Measurements from ENCODE around the gene MTA3. TPM values are rescaled to one million over a fixed set of nuclear protein-coding genes. Genes with fewer than 3 reads are reported as not detected.
"Not testable (repeated sequence)": the region's sequence is repeated elsewhere in the genome, so short reads cannot be mapped to it uniquely, and the experiment has no call there.

Gene MTA3
- total RNA-seq = 10 to 100 TPM; 20.9 to 21.8 TPM
- long read RNA-seq, transcript MTA3-204 (14 exons, 2,041 nt) = minor isoform, 10 of 37 reads
- long read RNA-seq, transcript MTA3-205 (14 exons, 2,202 nt) = major isoform, 23 of 37 reads
- long read RNA-seq, partial matches to known transcripts = 1 of 37 reads
- long read RNA-seq, other reads (novel, unspliced or antisense) = 3 of 37 reads

DNA sequence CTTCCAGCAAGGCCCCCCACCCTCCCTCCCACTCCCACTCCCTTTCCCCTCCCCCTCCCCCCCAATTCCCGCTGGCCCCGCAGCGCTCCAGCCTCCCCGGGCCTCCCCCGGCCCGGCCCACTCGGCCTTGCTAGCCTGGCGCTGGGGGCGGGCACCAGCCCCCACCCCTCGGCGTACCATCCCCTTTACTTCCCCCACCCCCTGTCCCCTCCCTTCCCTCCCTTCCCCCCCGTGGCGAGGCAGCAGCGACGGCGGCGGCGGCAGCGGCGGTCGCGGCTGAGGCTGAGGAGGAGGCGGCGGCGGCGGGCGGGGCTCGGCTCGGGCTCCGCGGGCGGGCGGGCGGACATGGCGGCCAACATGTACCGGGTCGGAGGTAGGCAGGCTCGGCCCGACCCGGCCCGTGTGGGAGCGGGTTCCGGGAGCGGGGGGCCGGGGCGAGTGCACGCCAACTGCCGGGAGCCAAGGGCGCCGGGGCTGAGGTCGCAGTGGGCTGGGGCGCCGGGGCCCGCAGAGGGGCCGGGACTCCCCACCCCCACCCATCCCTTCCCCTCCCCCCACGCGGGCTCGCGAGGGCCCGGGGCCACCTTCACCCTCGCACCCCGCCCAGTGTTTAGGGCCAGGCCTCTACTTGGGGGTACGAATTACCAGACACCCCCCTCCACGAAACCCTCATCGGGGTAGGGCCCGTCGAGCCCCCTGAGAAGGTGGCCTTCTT, at the start of gene MTA3:
Gene MTA3, plus strand, starts transcription at position 232 of the 715 bp plus-strand sequence. Its CDS starts 114 bp downstream, at position 346.
- intact Hi-C loops (cut with DNase I) = no loop called here
- peak; percentile 75 for DNase-seq
- ATAC-seq = peak; percentile 91 to 92

DNA sequence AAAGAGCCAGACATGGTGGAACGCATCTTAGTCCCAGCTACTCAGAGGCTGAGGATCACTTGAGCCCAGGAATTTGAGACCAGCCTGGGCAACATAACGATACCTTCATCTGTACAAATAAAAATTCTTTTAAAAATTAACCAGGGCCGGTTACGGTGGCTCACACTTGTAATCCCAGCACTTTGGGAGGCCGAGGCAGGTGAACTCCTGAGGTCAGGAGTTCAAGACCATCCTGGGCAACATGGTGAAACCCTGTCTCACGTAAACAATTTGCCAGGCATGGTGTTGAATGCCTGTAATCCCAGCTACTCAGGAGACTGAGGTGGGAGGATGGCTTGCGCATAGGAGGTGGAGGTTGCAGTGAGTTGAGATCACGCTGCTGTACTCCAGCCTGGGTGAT, 48.8 kb upstream of the MTA3 start:
- ATAC-seq (no peak), DNase-seq (no peak)
- intact Hi-C loops (cut with DNase I) = no loop called here

DNA sequence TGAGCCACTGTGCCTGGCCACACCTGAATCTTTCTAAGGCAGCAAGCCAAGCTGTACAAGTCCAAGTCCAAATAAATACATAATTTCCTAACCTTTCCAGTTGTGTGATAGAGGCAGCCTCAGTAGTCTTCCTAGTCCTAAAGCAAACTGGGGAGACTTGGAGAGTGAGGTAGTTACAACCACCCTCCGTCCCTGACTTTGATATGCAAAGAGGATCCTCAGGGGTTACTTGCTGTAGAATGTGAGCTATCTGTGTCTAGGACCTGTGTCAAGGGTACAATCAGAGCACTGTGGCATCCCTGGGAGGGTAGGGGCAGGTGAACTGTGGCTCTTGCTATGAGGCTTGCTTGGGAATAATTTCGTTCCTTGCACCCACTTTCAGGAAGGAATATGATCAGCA, 46.4 kb upstream of the MTA3 start:
- ATAC-seq = no peak
- no peak for DNase-seq
- intact Hi-C loops (cut with DNase I) = no loop called here

DNA sequence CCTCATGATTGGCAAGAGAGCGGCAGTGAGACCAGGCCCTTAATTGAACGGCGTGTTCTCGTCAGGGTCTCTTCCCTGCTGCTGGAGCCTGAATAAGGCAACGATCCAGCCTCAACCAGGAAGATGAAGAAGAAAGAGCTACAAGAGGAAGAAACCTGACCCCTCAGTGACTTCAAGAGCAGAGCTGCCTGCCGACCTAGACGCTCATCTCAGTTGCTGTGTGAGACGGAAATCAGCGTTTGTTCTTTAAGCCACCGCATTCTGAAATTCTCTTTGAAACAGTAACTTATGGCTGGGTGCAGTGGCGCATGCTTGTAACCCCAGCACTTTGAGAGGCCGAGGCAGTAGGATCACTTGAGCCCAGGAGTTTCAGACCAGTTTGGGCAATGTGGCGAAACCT, 45.1 kb upstream of the MTA3 start:
- intact Hi-C loops (cut with DNase I) = no loop called here
- ATAC-seq (no peak), DNase-seq (no peak)

DNA sequence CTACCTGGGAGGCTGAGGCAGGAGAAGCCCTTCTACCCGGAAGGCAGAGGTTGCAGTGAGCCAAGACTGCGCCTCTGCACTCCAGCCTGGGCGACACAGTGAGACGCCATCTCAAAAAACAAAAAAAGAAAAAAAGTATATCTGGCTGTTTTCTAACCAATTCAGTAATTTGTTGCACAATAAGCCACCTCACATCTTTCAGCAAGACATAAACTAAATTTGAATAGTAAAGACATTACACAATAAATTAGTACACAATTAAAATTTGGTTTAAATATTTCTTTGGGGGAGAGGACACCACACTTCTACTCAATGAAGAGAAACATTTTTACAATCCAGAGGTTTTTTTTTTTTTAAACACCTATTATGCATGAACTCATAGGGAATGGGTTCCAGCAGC, 36.0 kb upstream of the MTA3 start:
- intact Hi-C loops (cut with DNase I) = no loop called here
- no peak for ATAC-seq

DNA sequence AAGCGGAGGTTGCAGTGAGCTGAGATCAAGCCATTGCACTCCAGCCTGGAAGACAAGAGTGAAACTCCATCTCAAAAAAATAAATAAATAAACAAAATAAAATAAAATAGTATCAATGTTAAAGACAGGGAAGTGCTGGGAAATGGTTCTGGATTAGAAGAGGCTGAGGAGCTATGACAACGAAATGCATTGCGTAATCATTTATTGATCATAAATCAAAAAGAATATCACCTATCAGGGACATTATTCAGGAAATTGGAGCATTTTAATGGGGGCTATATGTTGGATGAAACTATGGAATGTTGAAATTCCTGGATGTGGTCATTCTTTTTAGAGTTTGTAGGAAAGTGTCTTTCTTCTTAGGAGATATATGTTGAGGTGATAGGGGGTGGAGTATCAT, 30.9 kb upstream of the MTA3 start:
- intact Hi-C loops (cut with DNase I) = no loop called here
- no peak for ATAC-seq
- DNase-seq = no peak

More for the DNA sequence above, 36.0 kb upstream of the MTA3 start:
- DNase-seq = no peak

DNA sequence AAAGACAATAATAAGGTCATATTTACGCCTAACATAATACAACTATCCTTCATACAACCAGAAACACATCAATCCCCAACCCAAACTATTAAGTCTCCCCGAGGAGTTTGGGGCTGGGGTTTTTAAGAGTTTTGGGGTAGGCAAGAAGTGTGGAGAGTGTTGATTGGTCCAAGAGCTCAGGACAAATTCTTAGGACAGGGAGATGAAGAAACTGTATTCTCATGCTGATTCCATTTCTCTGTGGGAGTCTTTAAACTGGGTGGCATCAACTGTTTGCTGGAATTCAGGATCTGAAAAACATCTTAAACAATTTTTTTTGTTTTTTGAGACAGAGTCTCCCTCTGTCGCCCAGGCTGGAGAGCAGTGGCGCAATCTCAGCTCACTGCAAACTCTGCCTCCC, 25.6 kb upstream of the MTA3 start:
- ATAC-seq (no peak), DNase-seq (no peak)
- intact Hi-C loops (cut with DNase I) = no loop called here

DNA sequence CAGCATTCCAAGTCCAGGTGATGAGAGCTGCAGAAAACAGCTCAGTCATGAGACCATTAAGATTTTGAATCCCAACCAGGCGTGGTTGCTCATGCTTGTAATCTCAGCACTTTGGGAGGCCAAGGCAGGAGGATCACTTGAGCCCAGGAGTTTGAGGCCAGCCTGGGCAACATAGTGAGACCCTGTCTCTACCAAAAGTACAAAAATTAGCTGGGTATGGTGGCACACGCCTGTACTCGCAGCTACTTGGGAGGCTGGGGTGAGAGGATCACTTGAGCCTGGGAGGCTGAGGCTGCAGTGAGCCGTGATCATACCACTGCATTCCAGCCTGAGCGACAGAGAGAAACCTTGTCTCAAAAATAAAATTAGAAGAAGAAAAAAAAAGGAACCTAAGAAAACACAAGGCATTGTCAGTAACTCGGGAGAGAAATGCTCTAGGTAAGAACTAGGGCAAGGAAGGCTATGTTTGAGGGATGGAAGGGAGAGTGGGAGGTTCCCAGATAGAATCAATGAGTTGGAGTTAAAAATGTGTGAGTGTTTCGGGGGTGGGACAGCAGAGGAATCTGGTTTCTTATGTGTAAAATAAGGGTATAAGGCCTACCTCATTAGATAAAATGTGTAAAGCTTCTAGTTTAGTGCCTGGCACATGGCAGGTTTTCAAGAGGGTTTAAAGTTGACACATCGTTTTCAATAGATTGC, 23.3 kb upstream of the MTA3 start:
- ATAC-seq = no peak

DNA sequence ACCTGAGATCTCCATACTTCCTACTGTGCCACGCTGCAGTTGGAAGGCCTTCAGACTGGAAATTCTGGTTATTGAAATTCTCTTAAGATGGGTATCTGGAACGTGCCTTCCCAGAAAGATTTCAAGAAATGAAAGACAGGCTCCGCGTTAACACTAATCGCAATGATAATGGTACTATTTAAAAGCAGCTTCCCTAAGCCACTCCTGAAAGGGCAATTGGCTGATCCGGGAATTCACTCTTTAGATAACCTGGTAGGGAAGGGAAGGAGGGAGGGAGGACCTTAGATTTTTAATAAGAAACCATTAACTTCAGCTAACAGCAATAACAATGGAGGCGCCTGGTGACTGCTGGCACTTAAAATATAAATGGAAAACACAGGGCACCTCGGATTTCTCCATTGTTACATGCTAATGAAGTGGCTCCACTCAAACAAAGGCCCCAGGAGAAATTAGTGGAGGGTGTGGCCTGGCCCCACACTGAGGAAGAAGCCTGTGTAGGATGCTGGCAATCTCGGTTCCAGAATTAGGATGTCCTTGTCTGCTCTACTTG, 22.5 kb upstream of the MTA3 start:
- ATAC-seq (no peak), DNase-seq (no peak)
- intact Hi-C loops (cut with DNase I) = no loop called here

More for the DNA sequence above, 23.3 kb upstream of the MTA3 start:
- DNase-seq = no peak
- intact Hi-C loops (cut with DNase I) = no loop called here

DNA sequence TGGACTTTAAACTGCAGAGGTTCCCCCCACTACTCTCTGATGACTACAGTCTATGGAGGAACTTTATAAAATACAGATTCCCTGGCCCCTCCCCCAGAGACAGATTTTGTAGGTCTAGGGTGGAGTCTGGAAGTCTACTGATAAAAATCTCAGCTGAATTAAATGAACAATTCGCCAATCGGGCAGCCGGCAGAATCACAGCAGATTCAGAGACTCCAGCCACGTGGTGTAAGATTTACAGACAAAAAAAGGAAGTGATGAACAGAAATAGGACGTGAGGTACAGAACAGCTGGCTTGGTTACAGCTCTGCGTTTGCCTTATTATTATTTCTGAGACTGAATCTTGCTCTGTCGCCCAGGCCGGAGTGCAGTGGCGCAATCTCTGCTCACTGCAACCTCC, 21.4 kb upstream of the MTA3 start:
- intact Hi-C loops (cut with DNase I) = no loop called here
- ATAC-seq (no peak), DNase-seq (no peak)

DNA sequence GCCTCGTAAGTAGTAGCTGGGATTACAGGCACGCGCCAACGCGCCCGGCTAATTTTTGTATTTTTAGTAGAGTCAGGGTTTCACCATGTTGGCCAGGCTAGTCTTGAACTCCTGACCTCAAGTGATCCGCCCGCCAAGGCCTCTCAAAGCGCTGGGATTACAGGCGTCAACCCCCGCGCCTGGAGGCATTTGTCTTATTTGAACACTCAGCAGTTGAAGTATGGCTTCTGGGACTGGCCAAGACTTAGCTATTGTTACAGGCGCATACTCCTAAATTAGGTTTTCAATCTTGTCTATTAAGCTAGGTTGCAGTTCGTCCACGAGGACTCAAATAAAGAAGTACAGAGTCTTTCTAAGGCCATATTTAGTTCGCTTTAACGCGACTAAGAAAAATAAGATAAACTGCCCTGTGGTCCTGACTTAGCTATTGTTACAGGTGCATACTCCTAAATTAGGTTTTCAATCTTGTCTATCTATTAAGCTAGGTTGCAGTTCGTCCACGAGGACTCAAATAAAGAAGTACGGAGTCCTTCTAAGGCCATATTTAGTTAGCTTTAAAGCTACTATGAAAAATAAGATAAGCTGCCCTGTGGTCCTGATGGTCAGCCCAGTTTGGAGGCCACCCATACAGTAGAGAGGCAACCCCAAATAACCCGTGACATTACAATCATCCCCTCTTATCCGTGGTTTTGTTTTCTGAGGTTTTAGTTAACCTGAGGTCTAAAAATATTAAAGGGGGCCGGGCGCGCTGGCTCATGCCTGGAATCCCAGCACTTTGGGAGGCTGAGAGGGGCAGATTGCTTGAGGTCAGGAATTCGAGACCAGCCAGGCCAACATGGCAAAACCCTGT, 20.8 kb upstream of the MTA3 start:
- DNase-seq = no peak
- ATAC-seq = no peak
- intact Hi-C loops (cut with DNase I) = no loop called here

DNA sequence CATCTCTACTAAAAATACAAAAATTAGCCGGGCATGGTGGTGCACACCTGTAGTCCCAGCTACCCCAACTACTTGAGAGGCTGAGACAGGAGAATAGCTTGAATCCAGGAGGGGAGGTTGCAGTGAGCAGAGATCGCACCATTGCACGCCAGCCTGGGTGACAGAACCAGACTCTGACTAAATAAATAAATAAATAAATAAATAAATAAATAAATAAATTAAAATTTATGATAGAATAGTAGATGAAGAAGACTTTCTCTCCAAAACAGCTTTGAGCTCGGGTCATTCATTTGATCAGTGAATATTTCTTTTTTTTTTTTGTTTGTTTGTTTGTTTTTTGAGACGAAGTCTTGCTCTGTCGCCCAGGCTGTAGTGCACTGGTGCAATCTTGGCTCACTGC, 17.6 kb upstream of the MTA3 start:
- no peak for ATAC-seq
- no peak for DNase-seq
- intact Hi-C loops (cut with DNase I) = no loop called here

DNA sequence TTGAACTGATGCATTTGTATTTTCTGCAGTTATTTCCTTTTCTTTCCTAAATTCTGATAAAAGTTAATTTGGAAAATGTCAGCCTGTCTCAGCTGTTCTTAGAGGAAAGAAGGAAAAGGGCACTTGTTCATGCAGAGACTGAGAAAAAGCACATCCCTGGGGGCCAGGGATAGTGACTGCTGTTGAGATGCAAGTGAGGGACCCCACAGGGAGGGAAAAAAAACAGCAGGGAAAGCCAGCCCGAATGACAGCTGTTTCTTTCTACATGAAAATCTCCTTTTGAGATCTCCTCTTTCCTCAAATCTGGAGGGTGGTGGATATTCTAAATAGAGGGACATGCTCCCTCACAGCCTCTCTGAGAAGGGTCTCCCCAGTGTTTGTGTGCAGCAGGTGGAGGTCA, 14.0 kb upstream of the MTA3 start:
- intact Hi-C loops (cut with DNase I) = no loop called here
- DNase-seq (no peak), ATAC-seq (no peak)

DNA sequence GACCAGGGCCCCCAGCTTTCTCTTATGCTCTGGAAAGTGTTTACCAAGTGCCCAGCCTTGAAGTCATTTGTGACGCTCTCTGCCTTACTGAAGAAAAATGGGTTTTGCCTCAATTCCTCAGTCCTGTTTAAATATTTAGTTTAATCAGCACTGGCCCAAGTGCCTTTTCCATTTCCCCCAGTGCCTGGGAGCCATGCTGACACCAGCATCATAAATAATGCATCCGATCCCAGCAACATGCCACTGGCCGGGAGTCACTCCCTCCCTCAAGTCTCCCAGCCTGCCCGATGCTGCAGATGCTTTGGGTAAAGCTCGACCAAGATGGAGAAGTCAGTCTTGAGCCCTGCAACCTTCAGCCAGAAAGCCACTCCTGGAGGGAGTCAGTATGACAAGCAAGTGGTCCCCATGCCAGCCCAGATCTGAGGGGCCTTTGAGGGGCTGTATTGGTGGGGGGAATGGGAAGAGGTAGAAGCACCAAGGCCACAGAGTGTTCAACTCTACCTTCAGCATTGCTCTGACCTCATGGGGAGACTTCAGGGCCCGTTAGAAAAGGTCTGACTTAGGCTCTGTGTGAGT, 12.0 kb upstream of the MTA3 start:
- ATAC-seq (no peak), DNase-seq (no peak)
- intact Hi-C loops (cut with DNase I) = no loop called here

DNA sequence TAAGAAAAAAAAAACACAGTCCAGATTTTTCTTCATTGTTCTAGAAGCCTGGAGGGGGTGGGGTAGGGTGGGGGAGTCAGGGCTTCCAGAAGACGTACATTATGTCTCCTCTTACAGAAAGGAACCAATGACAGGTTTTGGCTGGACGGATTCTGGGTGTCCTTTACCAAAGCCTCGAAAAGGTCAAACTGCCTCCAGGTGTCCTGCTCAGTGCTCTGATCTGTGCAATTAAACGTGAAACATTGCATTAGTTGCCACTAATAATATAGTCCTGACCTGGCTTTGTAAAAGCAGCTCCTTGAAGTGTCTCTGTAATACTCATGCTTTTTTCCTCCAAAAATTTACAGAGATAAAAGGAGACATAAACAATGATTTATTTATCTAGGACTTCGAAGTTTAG, 11.1 kb upstream of the MTA3 start:
- DNase-seq (no peak), ATAC-seq (no peak)
- intact Hi-C loops (cut with DNase I) = no loop called here

DNA sequence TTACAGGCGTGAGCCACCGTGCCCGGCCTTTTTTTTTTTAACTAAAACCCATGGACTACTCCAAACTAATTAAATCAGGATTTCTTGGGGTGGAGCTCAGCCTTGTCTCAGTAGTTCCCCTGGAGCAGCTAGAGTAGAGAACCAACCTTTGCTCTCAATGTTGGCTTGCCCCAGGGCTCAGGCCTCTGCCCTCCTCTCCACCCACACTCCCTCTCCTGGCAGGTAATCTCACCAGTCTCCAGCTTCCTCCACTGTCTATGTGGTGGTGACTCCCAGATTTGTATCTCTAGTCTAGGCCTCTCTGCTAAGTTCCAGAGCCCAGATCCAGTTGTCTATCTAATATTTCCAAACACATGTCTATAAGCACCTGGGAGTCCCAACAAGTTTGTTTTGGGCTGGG, 9.6 kb upstream of the MTA3 start:
- ATAC-seq (no peak), DNase-seq (no peak)
- intact Hi-C loops (cut with DNase I) = no loop called here

DNA sequence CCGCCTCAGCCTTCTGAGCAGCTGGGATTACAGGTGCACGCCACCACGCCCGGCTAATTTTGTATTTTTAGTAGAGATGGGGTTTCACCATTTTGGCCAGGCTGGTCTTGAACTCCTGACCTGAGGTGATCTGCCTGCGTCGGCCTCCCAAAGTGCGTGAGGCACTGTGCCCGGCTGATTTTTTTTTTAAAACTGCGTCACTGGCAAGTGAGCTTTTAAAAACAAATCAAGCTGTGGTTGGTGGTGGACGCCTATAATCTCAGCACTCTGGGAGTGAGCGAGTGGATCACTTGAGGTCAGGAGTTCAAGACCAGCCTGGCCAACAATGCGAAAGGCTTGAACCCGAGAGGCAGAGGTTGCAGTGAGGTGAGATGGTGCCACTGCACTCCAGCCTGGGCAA, 8.3 kb upstream of the MTA3 start:
- DNase-seq; ATAC-seq; intact Hi-C loops (cut with DNase I): not testable (repeated sequence)

DNA sequence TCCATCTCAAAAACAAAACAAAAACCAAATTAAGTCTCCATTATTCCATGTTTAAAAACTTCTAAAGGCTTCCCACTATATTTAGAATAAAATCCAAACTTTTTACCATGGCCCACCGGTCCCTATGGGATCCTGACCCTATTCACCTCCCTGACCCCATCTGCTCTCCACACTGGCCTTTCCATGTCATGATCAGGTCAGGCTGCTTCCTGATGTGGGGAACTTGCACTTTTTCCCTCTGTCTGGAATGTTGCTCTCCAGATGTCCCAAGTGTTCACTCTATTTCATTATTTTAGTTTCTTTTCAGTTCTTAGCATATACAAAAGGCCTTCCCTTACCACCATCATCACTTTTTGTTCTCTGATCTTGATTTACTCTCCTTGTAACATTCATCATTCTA, 7.5 kb upstream of the MTA3 start:
- ATAC-seq (no peak), DNase-seq (no peak)
- intact Hi-C loops (cut with DNase I) = no loop called here

DNA sequence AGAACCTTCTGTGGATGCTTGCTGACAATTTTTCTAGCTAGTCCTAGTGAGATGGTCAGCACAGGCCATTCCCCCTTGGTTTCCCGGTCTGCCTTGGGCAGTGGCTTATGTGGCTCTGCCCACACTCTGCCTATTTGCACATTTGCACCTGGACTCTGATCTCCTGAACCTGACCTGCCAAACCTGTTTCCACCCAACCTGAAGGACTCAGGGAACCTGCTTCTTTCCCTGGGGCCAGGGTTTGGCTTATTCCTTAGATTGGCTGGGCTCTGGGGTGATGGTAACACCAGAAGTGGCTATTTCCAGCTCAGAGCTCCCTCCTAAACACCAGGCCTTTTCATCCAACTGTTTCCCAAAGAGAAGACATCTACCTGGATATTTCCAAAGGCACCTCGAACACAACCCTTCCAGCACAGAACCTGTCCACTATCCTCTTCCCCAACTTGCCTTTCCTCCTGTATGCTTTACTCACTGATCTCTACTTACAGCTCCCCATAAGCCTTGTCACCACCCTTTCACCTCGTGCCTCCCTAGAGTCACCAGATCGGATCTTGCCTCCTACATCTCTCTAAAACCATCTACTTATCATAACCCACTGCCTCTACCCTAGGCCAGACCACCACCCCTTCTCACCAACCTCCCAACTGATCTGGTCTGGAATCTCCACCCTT, 5.8 kb upstream of the MTA3 start:
- no peak for ATAC-seq
- intact Hi-C loops (cut with DNase I) = no loop called here
- DNase-seq = no peak

Measured in left cardiac atrium (tissue), 4 donors.